ENCODE data around the gene CPEB2.

DNA sequence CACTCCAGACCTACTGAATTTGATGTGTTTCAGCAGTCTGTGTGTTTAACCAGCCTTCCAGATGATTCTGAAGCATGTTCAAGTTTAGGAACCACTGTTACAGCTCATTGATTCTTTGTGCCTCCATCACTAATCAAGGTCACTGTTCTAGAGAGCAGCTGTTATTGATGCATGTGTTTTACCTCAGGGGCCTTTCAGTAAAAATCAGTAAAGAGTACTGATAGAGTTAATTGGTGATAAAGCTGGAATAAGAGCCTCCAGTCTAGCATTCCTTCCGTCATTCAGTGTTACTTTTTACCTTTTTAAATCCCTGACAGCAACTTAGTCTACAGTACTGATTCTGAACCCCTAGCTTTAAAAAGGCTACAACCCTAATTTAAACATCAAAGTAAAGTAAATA, 12.9 kb downstream of the CPEB2 start:
- TF ChIP-seq ZFP36 (IDR thresholded peaks at IDR 0.05; ENCODE audit: low read depth, low read length, partially characterized antibody): no peak
- no peak for TF ChIP-seq SPI1 (IDR thresholded peaks at IDR 0.05; ENCODE audit: borderline replicate concordance, low read depth, low read length)
- TF ChIP-seq SREBF2 (CRISPR knock-in tag; IDR thresholded peaks at IDR 0.05): no peak
- no peak for TF ChIP-seq BACH1 (tag; IDR thresholded peaks at IDR 0.05)
- no peak for TF ChIP-seq HCFC1 (IDR thresholded peaks at IDR 0.05; ENCODE audit: low read depth, low read length)
- no peak for TF ChIP-seq CCAR2 (IDR thresholded peaks at IDR 0.05; ENCODE audit: low read depth, low read length)
- TF ChIP-seq NBN (IDR thresholded peaks at IDR 0.05; ENCODE audit: low read depth): no peak
- no peak for TF ChIP-seq U2AF1 (optimal IDR thresholded peaks at IDR 0.05; ENCODE audit: low read depth, low read length)
- no peak for TF ChIP-seq ADNP (tag; IDR thresholded peaks at IDR 0.05)
- TF ChIP-seq, protein P1, sequence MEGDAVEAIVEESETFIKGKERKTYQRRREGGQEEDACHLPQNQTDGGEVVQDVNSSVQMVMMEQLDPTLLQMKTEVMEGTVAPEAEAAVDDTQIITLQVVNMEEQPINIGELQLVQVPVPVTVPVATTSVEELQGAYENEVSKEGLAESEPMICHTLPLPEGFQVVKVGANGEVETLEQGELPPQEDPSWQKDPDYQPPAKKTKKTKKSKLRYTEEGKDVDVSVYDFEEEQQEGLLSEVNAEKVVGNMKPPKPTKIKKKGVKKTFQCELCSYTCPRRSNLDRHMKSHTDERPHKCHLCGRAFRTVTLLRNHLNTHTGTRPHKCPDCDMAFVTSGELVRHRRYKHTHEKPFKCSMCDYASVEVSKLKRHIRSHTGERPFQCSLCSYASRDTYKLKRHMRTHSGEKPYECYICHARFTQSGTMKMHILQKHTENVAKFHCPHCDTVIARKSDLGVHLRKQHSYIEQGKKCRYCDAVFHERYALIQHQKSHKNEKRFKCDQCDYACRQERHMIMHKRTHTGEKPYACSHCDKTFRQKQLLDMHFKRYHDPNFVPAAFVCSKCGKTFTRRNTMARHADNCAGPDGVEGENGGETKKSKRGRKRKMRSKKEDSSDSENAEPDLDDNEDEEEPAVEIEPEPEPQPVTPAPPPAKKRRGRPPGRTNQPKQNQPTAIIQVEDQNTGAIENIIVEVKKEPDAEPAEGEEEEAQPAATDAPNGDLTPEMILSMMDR (IDR thresholded peaks at IDR 0.05 in 2 of 3, conservative IDR thresholded peaks at IDR 0.05 in 1 of 3; ENCODE audit: insufficient read depth in 2 of 3, low read depth in 1 of 3, low read length in 3 of 3): no peak
- no peak for TF ChIP-seq E2F5 (CRISPR knock-in tag; IDR thresholded peaks at IDR 0.05)
- TF ChIP-seq POLR2AphosphoS5 (IDR thresholded peaks at IDR 0.05; ENCODE audit: control insufficient read depth, insufficient read depth, low read depth, low read length): no peak
- TF ChIP-seq ETV6 (IDR thresholded peaks at IDR 0.05; ENCODE audit: borderline replicate concordance in 1 of 2, low read depth in 2 of 2, low read length in 1 of 2): no peak
- no peak for TF ChIP-seq ETV6 (CRISPR knock-in tag; IDR thresholded peaks at IDR 0.05; ENCODE audit: borderline replicate concordance)
